SK-N-SH (cell line): ENCODE data around the gene DNAH14. TPM values are rescaled to one million over a fixed set of nuclear protein-coding genes. Genes with fewer than 3 reads are reported as not detected.

Source experiments
- CTCF ChIA-PET: fragments of 300-600, 350-600 bp; formaldehyde crosslinking; extraction: SDS; loops from one replicate; lab custom pipeline; 2021; lab: Yijun Ruan, JAX
- POLR2A ChIA-PET: fragments of 350-600 bp; sonication (Branson Sonifier 250); formaldehyde crosslinking; extraction: SDS; loops from one replicate; lab custom pipeline; 2020; ENCODE audit warnings: antibody characterized with exemption, inconsistent platforms; lab: Yijun Ruan, JAX
- DNase-seq: peaks from one replicate; pipeline ENCODE4 v3.0.0; 2012
- H2AFZ ChIP-seq: fragments of 200-600 bp; sonication (generic); 2 replicates; pipeline ENCODE4 v1.8.1; 2016; ENCODE audit warnings: antibody characterized with exemption, mild to moderate bottlenecking, low read depth
- H3F3A ChIP-seq: fragments of 200-600 bp; sonication (generic); replicated peaks from 2 replicates; pipeline ENCODE3; 2016; ENCODE audit warnings: antibody characterized with exemption, mild to moderate bottlenecking; ENCODE audit not compliant: insufficient read depth
- H3K27ac ChIP-seq, 2 experiments: fragments of 200-500 bp in 1 of 2; fragments of 200-600 bp in 1 of 2; sonication (Bioruptor generic) in 1 of 2; sonication (generic), shearing (Covaris generic) in 1 of 2; 2 replicates each; pipeline versions ENCODE4 v1.5.1 to v1.6.1; 2014 to 2016; ENCODE audit warnings: low read depth in 2 of 2, inconsistent platforms in 1 of 2, low read length in 1 of 2, mild to moderate bottlenecking in 1 of 2, mixed read lengths in 1 of 2
- H3K27me3 ChIP-seq: fragments of 200-600 bp; sonication (generic), shearing (Covaris generic); 2 replicates; pipeline ENCODE4 v1.6.1; 2016; ENCODE audit warnings: mixed run types; ENCODE audit not compliant: insufficient read depth
- H3K36me3 ChIP-seq, 2 experiments: fragments of 200-500 bp in 1 of 2; fragments of 200-600 bp in 1 of 2; sonication (Bioruptor generic) in 1 of 2; sonication (generic) in 1 of 2; replicated peaks in 1 of 2; 2 replicates each; pipeline versions ENCODE3 to v1.5.1; 2014 to 2016; ENCODE audit warnings: low read length in 1 of 2, mild to moderate bottlenecking in 1 of 2; ENCODE audit not compliant: insufficient read depth in 2 of 2, control insufficient read depth in 1 of 2
- H3K4me1 ChIP-seq, 2 experiments: fragments of 200-500 bp in 1 of 2; fragments of 200-600 bp in 1 of 2; sonication (Bioruptor generic) in 1 of 2; sonication (generic), shearing (Covaris generic) in 1 of 2; 2 replicates each; pipeline versions ENCODE4 v1.5.1 to v1.6.1; 2014 to 2016; ENCODE audit warnings: low read depth in 1 of 2, low read length in 1 of 2, mixed run types in 1 of 2; ENCODE audit not compliant: insufficient read depth in 2 of 2, control insufficient read depth in 1 of 2
- H3K4me2 ChIP-seq: fragments of 200-600 bp; sonication (generic), shearing (Covaris generic); 2 replicates; pipeline ENCODE4 v1.6.1; 2017; ENCODE audit warnings: mixed run types
- H3K4me3 ChIP-seq, 2 experiments: fragments of 200-500 bp in 1 of 2; fragments of 200-600 bp in 1 of 2; sonication (Bioruptor generic) in 1 of 2; sonication (generic), shearing (Covaris generic) in 1 of 2; 2 replicates each; pipeline versions ENCODE4 v1.5.1 to v1.8.1; 2014 to 2016; ENCODE audit warnings: low read depth in 2 of 2, inconsistent platforms in 1 of 2, low read length in 1 of 2, mild to moderate bottlenecking in 1 of 2, mixed read lengths in 1 of 2, moderate library complexity in 1 of 2
- H3K79me2 ChIP-seq: fragments of 200-600 bp; sonication (generic); 2 replicates; pipeline ENCODE4 v1.8.1; 2017; ENCODE audit warnings: mild to moderate bottlenecking; ENCODE audit not compliant: insufficient read depth
- H3K9ac ChIP-seq: fragments of 200-600 bp; sonication (generic); 2 replicates; pipeline ENCODE4 v1.6.1; 2017; ENCODE audit warnings: mixed run types
- H3K9me2 ChIP-seq: fragments of 200-600 bp; sonication (generic); 2 replicates; pipeline ENCODE4 v1.6.1; 2017; ENCODE audit warnings: mixed run types
- H3K9me3 ChIP-seq: fragments of 200-600 bp; sonication (generic); 2 replicates; pipeline ENCODE4 v1.6.1; 2017; ENCODE audit warnings: mixed run types, mild to moderate bottlenecking, moderate library complexity
- H4K20me1 ChIP-seq: fragments of 200-600 bp; sonication (generic); 2 replicates; pipeline ENCODE4 v1.6.1; 2017; ENCODE audit warnings: mild to moderate bottlenecking, mixed run types; ENCODE audit not compliant: insufficient read depth
- ELF1 ChIP-seq: IDR thresholded peaks from 2 replicates; pipeline ENCODE4 v1.4.0; 2012
- FOSL2 ChIP-seq: IDR thresholded peaks from 2 replicates; pipeline ENCODE4 v1.4.0; 2012; ENCODE audit warnings: low read depth, mild to moderate bottlenecking, moderate library complexity, borderline replicate concordance
- FOXJ3 ChIP-seq: sonication (generic); formaldehyde crosslinking; IDR thresholded peaks from 2 replicates; pipeline ENCODE4 v1.5.1; 2020; ENCODE audit warnings: mild to moderate bottlenecking, missing genetic modification reagents
- GATA2 ChIP-seq: sonication (generic); formaldehyde crosslinking; IDR thresholded peaks from 2 replicates; pipeline ENCODE4 v1.5.0; 2020; ENCODE audit warnings: mild to moderate bottlenecking, missing genetic modification reagents
- IRF3 ChIP-seq: fragments of 150-350 bp; IDR thresholded peaks from 2 replicates; pipeline ENCODE4 v1.6.1; 2016; ENCODE audit warnings: mild to moderate bottlenecking, low read depth, low read length
- MEF2A ChIP-seq: IDR thresholded peaks from 2 replicates; pipeline ENCODE4 v1.4.0; 2012; ENCODE audit warnings: low read depth, borderline replicate concordance
- NRF1 ChIP-seq: IDR thresholded peaks from 2 replicates; pipeline ENCODE4 v1.6.1; 2012; ENCODE audit warnings: low read depth, mild to moderate bottlenecking, low read length
- POLR2AphosphoS5 ChIP-seq: IDR thresholded peaks from 2 replicates; pipeline ENCODE4 v1.6.1; 2012; ENCODE audit warnings: low read depth, low read length
- RAD21 ChIP-seq: IDR thresholded peaks from 2 replicates; pipeline ENCODE4 v1.6.1; 2012; ENCODE audit warnings: mild to moderate bottlenecking, low read length
- RFX5 ChIP-seq: IDR thresholded peaks from 2 replicates; pipeline ENCODE4 v1.6.1; 2012; ENCODE audit warnings: mild to moderate bottlenecking, improper control_type of control experiment, low read length
- SMC3 ChIP-seq: IDR thresholded peaks from 2 replicates; pipeline ENCODE4 v1.6.1; 2012; ENCODE audit warnings: low read depth, low read length, improper control_type of control experiment
- ZBTB33 ChIP-seq: IDR thresholded peaks from 2 replicates; pipeline ENCODE4 v1.4.0; 2012; ENCODE audit warnings: low read depth, borderline replicate concordance
- WGBS: methylation state at CpG from one replicate; pipeline ENCODE4 v1.1.6; 2017; ENCODE audit warnings: low lambda C conversion rate; 5-methylcytosine and 5-hydroxymethylcytosine counted together
- polyA plus RNA-seq, 3 experiments: library from polyadenylated mRNA; depleted of rRNA; stranded (reverse); fragments of >200 nt; gene quantifications; 2 replicates each; pipeline ENCODE4 v1.2.3, GENCODE V29; 2012

Gene DNAH14
- polyA plus RNA-seq, 1 of the 3 experiments (the other 2 are of a cell fraction): 8.0 TPM

DNA sequence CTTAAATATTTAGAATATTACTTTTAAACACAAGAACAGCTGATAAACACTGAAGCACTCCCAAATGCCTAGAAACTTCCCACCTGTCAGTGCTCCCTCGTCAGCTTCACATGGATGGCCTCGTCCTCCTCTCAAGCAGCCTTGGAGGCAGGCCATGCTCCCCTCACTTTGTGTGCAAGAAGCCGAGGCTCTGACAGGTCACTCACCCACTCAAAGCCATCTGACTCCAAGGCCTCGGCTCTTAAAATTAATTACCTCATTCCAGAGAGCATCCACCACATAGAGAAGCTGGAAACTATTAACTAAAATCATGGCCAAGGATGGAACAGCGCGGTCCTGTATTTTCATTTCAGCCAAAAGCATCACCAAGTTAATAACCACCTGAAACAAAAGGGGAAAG, 480.6 kb downstream of the DNAH14 start:
- Histone ChIP-seq H3K9me3 (no peaks in the 10 kb centered on the region), H3K4me3 (no peak overlapping the region), H3K27me3 (no peaks in the 10 kb centered on the region), H3K27ac (no peak overlapping the region), H3K9me2 (no peaks in the 10 kb centered on the region), H3K79me2 (no peaks in the 10 kb centered on the region), H3K4me2 (no peak overlapping the region), H3F3A (no peaks in the 10 kb centered on the region), H4K20me1 (no peaks in the 10 kb centered on the region), H2AFZ (no peak overlapping the region), H3K36me3 (peaks cover 55 to 80% of the 10 kb centered on the region in 2 experiments), H3K4me1 (peaks cover 0 to 8% of the 10 kb centered on the region in 2 experiments; a peak in 1 of 4 replicates), H3K9ac (no peak overlapping the region)
- ChIA-PET POLR2A (no interaction called here), CTCF (interaction anchor here (0.7 kb wide), 1 partner anchor 94 kb away, joined by 3 read pairs; no protein-coding TSS in a partner anchor)
- WGBS: 92% methylated on average over 6 of the region's 6 CpGs
- no peak for TF ChIP-seq MEF2A
- TF ChIP-seq FOXJ3 (CRISPR knock-in tag): no peak
- no peak for DNase-seq

DNA sequence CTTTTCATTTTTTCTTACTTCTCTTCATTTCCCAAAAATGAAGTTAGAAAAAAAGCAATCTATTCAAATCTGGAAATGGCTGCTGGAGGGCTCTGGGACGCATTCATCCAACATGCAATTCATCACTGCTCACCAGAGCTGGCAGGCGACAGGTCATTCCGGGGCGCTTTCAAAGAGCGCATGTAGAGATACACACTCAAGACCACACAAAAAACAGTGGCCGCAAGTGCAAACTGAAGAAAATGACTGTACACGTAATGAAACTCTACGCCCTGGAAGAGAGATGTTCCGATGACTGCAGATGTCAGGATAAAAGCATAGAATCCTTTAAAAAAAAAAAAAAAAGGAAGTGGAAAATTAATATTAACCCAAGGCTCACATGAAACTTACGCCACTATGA, 482.8 kb downstream of the DNAH14 start:
- Histone ChIP-seq H3K9me2 (no peaks in the 10 kb centered on the region), H3K36me3 (peaks cover 60 to 83% of the 10 kb centered on the region in 2 experiments), H3K4me1 (peaks cover 0 to 4% of the 10 kb centered on the region in 2 experiments; a peak in 2 of 4 replicates), H3F3A (no peaks in the 10 kb centered on the region), H3K27ac (no peak overlapping the region), H4K20me1 (no peaks in the 10 kb centered on the region), H3K9ac (no peak overlapping the region), H3K9me3 (no peaks in the 10 kb centered on the region), H3K79me2 (0 out of 2 replicates have a peak, but pooled peaks cover 3% of the 10 kb centered on the region), H3K4me2 (no peak overlapping the region), H2AFZ (no peak overlapping the region), H3K27me3 (no peaks in the 10 kb centered on the region), H3K4me3 (no peak overlapping the region)
- ChIA-PET CTCF (no interaction called here), POLR2A (no interaction called here)
- 95% methylated on average over 10 of the region's 10 CpGs for WGBS
- no peak for DNase-seq
- no peak for TF ChIP-seq IRF3

DNA sequence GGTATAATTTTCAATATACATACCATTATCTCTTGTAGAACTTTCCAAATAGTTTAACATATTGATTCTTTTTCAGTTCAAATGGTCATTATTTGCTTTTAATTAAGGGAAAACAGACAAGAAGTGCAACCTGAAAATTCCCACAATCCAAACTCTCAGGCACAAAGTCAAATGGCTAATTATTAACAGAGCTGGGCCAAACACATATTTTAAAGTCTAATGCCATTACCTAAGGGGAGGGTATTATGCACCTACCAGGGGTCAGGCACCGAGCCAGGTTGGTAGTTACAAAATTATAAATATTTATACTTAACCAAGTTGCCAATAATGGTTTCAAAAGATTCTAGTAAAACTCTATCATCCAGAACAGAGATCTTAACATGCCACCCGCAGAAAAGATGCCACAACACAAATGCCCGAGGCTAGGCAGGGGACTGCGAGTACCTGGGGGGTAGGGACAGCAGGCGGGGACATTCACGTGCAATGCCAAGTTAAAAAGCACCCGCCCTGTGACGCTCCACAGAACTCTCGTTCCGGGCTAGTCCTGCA, 483.4 kb downstream of the DNAH14 start:
- 89% methylated on average over 10 of the region's 10 CpGs for WGBS
- TF ChIP-seq RAD21 (no peak), POLR2AphosphoS5 (no peak), ZBTB33 (no peak), SMC3 (no peak), NRF1 (no peak), FOSL2 (no peak), RFX5 (no peak), GATA2 (CRISPR knock-in tag) (no peak), ELF1 (no peak)
- no peak overlapping the region for H3K27ac ChIP-seq
- peaks cover 64 to 84% of the 10 kb centered on the region in 2 experiments for H3K36me3 ChIP-seq
- no peak overlapping the region for H3K9ac ChIP-seq
- H3F3A ChIP-seq: no peaks in the 10 kb centered on the region
- H3K79me2 ChIP-seq: 0 out of 2 replicates have a peak, but pooled peaks cover 3% of the 10 kb centered on the region
- no peak overlapping the region for H3K4me2 ChIP-seq
- CTCF ChIA-PET: no interaction called here
- POLR2A ChIA-PET: no interaction called here
- H2AFZ ChIP-seq: no peak overlapping the region
- H3K9me2 ChIP-seq: no peaks in the 10 kb centered on the region
- no peak for DNase-seq
- H3K27me3 ChIP-seq: no peaks in the 10 kb centered on the region
- H4K20me1 ChIP-seq: no peaks in the 10 kb centered on the region
- H3K4me1 ChIP-seq: peaks cover 0 to 2% of the 10 kb centered on the region in 2 experiments; a peak in 2 of 4 replicates
- H3K9me3 ChIP-seq: no peaks in the 10 kb centered on the region
- no peak overlapping the region for H3K4me3 ChIP-seq
